ENCODE results near the gene NACC1. TPM values are rescaled to one million over a fixed set of nuclear protein-coding genes. Genes with fewer than 3 reads are reported as not detected.
A peak's percentile ranks its signal among the peaks of the same experiment; 100 is the strongest.

NACC1 gene
- total RNA-seq, 1 donor from 2014 or later = 68.6 TPM

DNA sequence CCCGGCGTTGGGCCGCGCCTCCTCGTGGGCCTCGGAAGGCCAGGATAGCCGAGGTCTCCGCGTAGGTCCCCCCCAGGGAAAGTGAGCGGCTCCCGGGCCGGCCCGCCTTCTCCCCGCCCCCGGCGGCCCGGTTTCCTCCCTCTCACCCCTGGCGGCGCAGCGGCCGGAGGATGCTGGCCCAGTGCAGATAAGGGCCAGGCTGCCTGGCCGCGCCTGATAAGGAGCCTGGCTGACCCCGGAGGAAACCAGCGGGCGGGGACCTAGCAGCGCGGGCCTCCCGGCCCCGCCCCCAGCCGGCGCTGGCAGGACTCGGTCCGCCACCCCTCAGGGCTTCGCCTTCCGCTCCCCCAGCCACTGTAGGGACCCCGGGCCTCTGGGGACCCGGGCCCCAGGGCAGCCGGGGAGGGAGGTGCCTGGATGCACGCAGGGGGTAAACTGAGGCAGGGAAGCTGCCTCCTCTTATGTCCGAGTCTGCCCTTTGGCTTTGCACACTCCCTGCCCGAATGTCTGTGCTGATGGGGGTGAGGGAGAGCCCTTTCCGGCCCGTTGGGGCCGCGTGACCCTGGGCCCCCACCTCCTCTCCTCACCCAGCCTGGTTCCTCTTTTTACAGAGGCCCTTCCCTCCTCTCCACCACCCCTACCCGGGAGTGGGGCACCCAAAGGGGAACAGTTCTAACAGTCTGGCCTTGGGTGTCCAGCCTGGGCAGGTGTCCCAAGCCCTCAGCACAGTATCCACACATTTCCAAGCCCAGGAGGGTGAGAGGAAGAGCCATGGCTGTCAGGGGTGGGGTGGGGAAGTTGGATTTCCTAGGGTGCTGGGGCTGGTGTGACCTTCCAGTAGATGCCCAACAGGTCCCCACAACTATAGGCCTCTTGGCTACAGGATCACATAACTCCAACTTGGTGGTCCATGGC is 15.1 kb upstream of the NACC1 start, which contains the start of gene LYL1:
Gene LYL1 (minus strand): TSS at position 193 of the 915 bp plus-strand sequence. CDS start 1,687 bp downstream, outside the sequence.
- no peak within 1 kb of the TSS for H3K27ac Mint-ChIP-seq (ENCODE audit: unreplicated experiment)
- H3K4me3 Mint-ChIP-seq (ENCODE audit: unreplicated experiment) = peak within 1 kb of the TSS; percentile 59
- peak; percentile 59 for DNase-seq

DNA sequence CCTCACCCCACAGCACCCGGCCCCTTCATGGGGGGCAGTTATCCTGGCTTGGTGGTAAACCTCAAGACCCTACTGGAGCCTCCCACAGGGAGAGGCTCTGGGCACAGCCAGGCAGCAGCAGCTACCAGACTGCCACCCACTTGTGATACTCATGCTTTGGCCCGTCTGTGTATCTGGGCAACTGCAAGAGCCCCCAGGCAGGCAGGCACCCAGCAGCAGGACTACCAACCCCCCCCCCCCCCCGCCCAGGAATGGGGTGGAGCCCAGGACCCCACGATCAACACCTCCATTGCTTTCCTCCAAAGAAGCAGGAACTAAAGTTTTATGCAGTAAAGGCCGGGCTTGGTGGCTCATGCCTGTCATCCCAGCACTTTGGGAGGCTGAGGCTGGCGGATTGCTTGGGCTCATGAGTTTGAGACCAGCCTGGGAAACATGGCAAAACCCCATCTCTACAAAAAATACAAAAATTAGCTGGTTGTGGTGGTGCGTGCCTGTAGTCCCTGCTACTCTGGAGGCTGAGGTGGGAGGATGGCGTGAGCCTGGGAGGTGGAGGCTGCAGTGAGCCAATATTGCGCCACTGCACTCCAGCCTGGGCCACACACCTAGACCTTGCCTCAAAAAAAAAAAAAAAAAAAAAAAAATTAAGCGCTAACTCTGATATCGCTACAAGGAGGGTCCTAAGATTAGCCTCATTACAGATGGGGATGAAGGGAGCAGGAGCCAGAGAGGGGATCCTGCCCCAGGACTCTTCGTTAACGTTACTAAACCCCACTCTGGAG is 14.3 kb upstream of the NACC1 start:
- DNase-seq = no peak
- H3K27me3 Mint-ChIP-seq (ENCODE audit: unreplicated experiment) = peaks cover 15% of the 10 kb centered on the region
- no peak overlapping the region for H3K27ac Mint-ChIP-seq (ENCODE audit: unreplicated experiment)
- H3K4me3 Mint-ChIP-seq (ENCODE audit: unreplicated experiment) = no peak overlapping the region
- H3K9me3 Mint-ChIP-seq (ENCODE audit: unreplicated experiment) = peaks cover 3% of the 10 kb centered on the region
- no peaks in the 10 kb centered on the region for H3K36me3 Mint-ChIP-seq (ENCODE audit: unreplicated experiment)
- TF ChIP-seq, protein P1, sequence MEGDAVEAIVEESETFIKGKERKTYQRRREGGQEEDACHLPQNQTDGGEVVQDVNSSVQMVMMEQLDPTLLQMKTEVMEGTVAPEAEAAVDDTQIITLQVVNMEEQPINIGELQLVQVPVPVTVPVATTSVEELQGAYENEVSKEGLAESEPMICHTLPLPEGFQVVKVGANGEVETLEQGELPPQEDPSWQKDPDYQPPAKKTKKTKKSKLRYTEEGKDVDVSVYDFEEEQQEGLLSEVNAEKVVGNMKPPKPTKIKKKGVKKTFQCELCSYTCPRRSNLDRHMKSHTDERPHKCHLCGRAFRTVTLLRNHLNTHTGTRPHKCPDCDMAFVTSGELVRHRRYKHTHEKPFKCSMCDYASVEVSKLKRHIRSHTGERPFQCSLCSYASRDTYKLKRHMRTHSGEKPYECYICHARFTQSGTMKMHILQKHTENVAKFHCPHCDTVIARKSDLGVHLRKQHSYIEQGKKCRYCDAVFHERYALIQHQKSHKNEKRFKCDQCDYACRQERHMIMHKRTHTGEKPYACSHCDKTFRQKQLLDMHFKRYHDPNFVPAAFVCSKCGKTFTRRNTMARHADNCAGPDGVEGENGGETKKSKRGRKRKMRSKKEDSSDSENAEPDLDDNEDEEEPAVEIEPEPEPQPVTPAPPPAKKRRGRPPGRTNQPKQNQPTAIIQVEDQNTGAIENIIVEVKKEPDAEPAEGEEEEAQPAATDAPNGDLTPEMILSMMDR (IDR thresholded peaks at IDR 0.05; ENCODE audit: partially characterized antibody, unreplicated experiment) = no peak
- H3K4me1 Mint-ChIP-seq (ENCODE audit: low read depth, unreplicated experiment) = no peaks in the 10 kb centered on the region

More for the DNA sequence above, 15.1 kb upstream of the NACC1 start, which contains the start of gene LYL1:
- peaks cover 3% of the 10 kb centered on the region for H3K9me3 Mint-ChIP-seq (ENCODE audit: unreplicated experiment)
- no peaks in the 10 kb centered on the region for H3K4me1 Mint-ChIP-seq (ENCODE audit: low read depth, unreplicated experiment)
- no peaks in the 10 kb centered on the region for H3K36me3 Mint-ChIP-seq (ENCODE audit: unreplicated experiment)
- TF ChIP-seq, protein P1 (IDR thresholded peaks at IDR 0.05; ENCODE audit: partially characterized antibody, unreplicated experiment) = no peak
- peaks cover 15% of the 10 kb centered on the region for H3K27me3 Mint-ChIP-seq (ENCODE audit: unreplicated experiment)

DNA sequence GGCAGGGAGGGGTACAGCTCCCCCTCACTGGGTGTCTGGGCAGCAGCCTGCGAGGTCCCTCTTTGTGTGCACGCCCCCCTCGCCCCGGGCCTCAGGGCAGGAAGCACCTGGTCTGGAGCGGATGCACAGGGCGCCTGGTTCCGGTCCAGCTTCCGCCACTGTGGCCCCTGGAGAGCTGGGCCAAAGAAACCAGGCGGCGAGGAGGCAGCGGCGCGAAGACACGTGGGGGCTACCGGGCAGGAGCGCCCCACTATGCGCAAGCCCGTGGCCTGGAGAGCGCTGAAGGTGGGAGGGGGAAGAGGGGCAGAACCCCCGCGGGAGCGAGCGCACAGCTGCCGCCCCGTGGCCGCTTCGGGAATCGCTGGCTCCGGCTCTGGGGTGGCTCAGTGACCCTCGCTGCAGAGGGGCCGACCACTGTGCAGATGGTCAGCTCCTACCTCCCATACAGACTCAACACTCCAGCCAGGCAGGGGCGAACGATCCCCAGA is 13.7 kb upstream of the NACC1 start:
- H3K36me3 Mint-ChIP-seq (ENCODE audit: unreplicated experiment) = no peaks in the 10 kb centered on the region
- H3K27ac Mint-ChIP-seq (ENCODE audit: unreplicated experiment) = no peak overlapping the region
- TF ChIP-seq, protein P1 (IDR thresholded peaks at IDR 0.05; ENCODE audit: partially characterized antibody, unreplicated experiment) = peak; percentile 85
- H3K4me1 Mint-ChIP-seq (ENCODE audit: low read depth, unreplicated experiment) = no peaks in the 10 kb centered on the region
- H3K9me3 Mint-ChIP-seq (ENCODE audit: unreplicated experiment) = peaks cover 3% of the 10 kb centered on the region
- H3K4me3 Mint-ChIP-seq (ENCODE audit: unreplicated experiment) = no peak overlapping the region
- DNase-seq = peak; percentile 77
- peaks cover 15% of the 10 kb centered on the region for H3K27me3 Mint-ChIP-seq (ENCODE audit: unreplicated experiment)

DNA sequence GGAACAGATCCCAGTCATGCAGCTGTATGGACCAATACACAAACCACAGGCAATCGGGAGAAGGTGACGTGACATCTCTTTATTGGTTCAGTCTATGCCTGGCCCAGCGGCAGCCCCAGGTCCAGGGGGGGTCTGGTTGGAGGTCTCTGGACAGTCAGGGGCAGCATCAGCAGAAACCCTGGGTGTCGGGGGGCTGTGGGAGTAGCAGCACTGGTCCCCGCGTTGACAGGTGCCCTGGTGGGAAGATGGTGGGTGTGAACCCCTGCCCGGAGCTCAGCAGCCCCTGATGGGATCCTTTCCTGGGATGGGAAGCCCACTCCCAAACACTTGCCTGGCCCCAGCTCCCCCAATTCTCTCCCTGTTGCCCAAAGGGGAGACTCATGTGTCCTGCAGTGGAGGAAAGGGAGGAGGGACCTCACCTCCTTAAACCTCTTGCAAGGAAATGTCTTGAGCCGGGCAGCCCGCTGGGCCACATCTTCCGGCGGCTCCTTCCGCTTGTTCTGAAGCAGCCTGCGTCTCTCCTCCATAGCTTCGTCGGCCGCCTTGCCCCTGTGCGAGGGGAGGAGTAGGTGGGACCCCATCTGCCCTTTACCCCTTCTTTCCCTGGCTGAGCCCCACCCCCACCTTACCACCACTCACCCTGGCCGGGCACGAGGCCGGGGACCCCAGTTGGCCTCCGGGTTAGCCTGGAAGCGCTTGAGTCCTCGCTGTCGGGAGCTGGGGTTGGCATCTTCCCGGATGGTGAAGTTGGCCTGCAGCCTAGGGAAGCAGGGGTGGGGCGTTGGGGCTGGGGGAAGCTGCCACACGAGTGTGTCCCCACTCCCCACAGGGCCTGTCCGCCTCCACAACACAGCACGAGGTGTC is 13.0 kb upstream of the NACC1 start:
- peaks cover 2% of the 10 kb centered on the region for H3K9me3 Mint-ChIP-seq (ENCODE audit: unreplicated experiment)
- TF ChIP-seq, protein P1 (IDR thresholded peaks at IDR 0.05; ENCODE audit: partially characterized antibody, unreplicated experiment) = peak; percentile 39
- no peak overlapping the region for H3K27ac Mint-ChIP-seq (ENCODE audit: unreplicated experiment)
- H3K4me1 Mint-ChIP-seq (ENCODE audit: low read depth, unreplicated experiment) = no peaks in the 10 kb centered on the region
- DNase-seq = no peak
- H3K27me3 Mint-ChIP-seq (ENCODE audit: unreplicated experiment) = peaks cover 13% of the 10 kb centered on the region
- H3K4me3 Mint-ChIP-seq (ENCODE audit: unreplicated experiment) = no peak overlapping the region
- no peaks in the 10 kb centered on the region for H3K36me3 Mint-ChIP-seq (ENCODE audit: unreplicated experiment)

Data from glutamatergic neuron (in vitro differentiated cells).